SJSA1 (cell line): ENCODE data around the gene DTNA. TPM values are rescaled to one million over a fixed set of nuclear protein-coding genes. Genes with fewer than 3 reads are reported as not detected.

Source experiments
- DNase-seq, 2 experiments: peaks; one replicate each; pipeline ENCODE4 v3.0.0-alpha.2; 2015 to 2020; ENCODE audit warnings: low spot score in 2 of 2, low read depth in 1 of 2
- H3K27ac ChIP-seq: fragments of 250-450 bp; sonication (Bioruptor Pico); 2 replicates; pipeline ENCODE4 v1.5.1; 2020; ENCODE audit warnings: mild to moderate bottlenecking, moderate library complexity
- H3K27me3 ChIP-seq: fragments of 250-450 bp; sonication (Bioruptor Pico); replicated peaks from 2 replicates; pipeline ENCODE4 v1.5.1; 2020; ENCODE audit warnings: mild to moderate bottlenecking, moderate library complexity
- H3K36me3 ChIP-seq: fragments of 250-450 bp; sonication (Bioruptor Pico); 2 replicates; pipeline ENCODE4 v1.5.1; 2020; ENCODE audit warnings: mild to moderate bottlenecking
- H3K4me1 ChIP-seq: fragments of 250-450 bp; sonication (Bioruptor Pico); replicated peaks from 2 replicates; pipeline ENCODE4 v1.6.1; 2021; ENCODE audit warnings: mild to moderate bottlenecking
- H3K4me3 ChIP-seq: fragments of 250-450 bp; sonication (Bioruptor Pico); 2 replicates; pipeline ENCODE4 v1.5.1; 2020; ENCODE audit warnings: mild to moderate bottlenecking
- H3K9me3 ChIP-seq: fragments of 250-450 bp; sonication (Bioruptor Pico); replicated peaks from 2 replicates; pipeline ENCODE4 v1.5.1; 2020; ENCODE audit warnings: mild to moderate bottlenecking
- total RNA-seq: library from RNA; depleted of rRNA; stranded (reverse); fragments of >200 nt; shearing (Covaris generic); gene quantifications from 2 replicates; pipeline ENCODE4 v1.2.3, GENCODE V29; 2014

Gene DTNA
- total RNA-seq, 1 experiment from 2014 or later, result 5.8 TPM

GRCh38 chr18:34926683-34927082 lies 216.6 kb downstream of the DTNA start:
- Histone ChIP-seq H3K27ac (no peak overlapping the region), H3K9me3 (no peaks in the 10 kb centered on the region), H3K4me1 (peaks cover 16% of the 10 kb centered on the region), H3K27me3 (no peaks in the 10 kb centered on the region), H3K4me3 (no peak overlapping the region), H3K36me3 (no peaks in the 10 kb centered on the region)
- no peak for DNase-seq

GRCh38 chr18:34928088-34928753 lies 218.1 kb downstream of the DTNA start:
- H3K4me3 ChIP-seq, result no peak overlapping the region
- H3K27ac ChIP-seq, result no peak overlapping the region
- peaks cover 16% of the 10 kb centered on the region for H3K4me1 ChIP-seq
- no peaks in the 10 kb centered on the region for H3K27me3 ChIP-seq
- no peaks in the 10 kb centered on the region for H3K9me3 ChIP-seq
- H3K36me3 ChIP-seq, result no peaks in the 10 kb centered on the region
- DNase-seq, result no peak

- Histone ChIP-seq H3K27ac (peak overlapping the region; percentile 42), H3K36me3 (no peaks in the 10 kb centered on the region), H3K9me3 (no peaks in the 10 kb centered on the region), H3K27me3 (no peaks in the 10 kb centered on the region), H3K4me3 (no peak overlapping the region), H3K4me1 (peaks cover 16% of the 10 kb centered on the region)
- no peak for DNase-seq
Observed at GRCh38 chr18:34928754-34929335, 218.7 kb downstream of the DTNA start.

GRCh38 chr18:34929336-34929780 lies 219.3 kb downstream of the DTNA start:
- Histone ChIP-seq H3K27ac (peak overlapping the region; percentile 42), H3K4me1 (peaks cover 16% of the 10 kb centered on the region), H3K4me3 (no peak overlapping the region), H3K36me3 (no peaks in the 10 kb centered on the region), H3K9me3 (no peaks in the 10 kb centered on the region), H3K27me3 (no peaks in the 10 kb centered on the region)
- DNase-seq, result peak in 1 of 2 experiments; percentile 87

- H3K4me3 ChIP-seq, result no peak overlapping the region
- no peak overlapping the region for H3K27ac ChIP-seq
- no peaks in the 10 kb centered on the region for H3K9me3 ChIP-seq
- no peaks in the 10 kb centered on the region for H3K27me3 ChIP-seq
- H3K4me1 ChIP-seq, result peaks cover 16% of the 10 kb centered on the region
- DNase-seq, result no peak
- no peaks in the 10 kb centered on the region for H3K36me3 ChIP-seq
Observed at GRCh38 chr18:34932363-34932762, 222.3 kb downstream of the DTNA start.

- DNase-seq, result no peak
- Histone ChIP-seq H3K27me3 (no peaks in the 10 kb centered on the region), H3K36me3 (no peaks in the 10 kb centered on the region), H3K4me3 (no peak overlapping the region), H3K27ac (no peak overlapping the region), H3K9me3 (no peaks in the 10 kb centered on the region), H3K4me1 (peaks cover 16% of the 10 kb centered on the region)
Observed at GRCh38 chr18:34932792-34933466, 222.8 kb downstream of the DTNA start.

- no peaks in the 10 kb centered on the region for H3K9me3 ChIP-seq
Observed at GRCh38 chr18:34933909-34934661, 224.0 kb downstream of the DTNA start.

GRCh38 chr18:34936772-34937171 lies 226.7 kb downstream of the DTNA start:
- Histone ChIP-seq H3K36me3 (no peaks in the 10 kb centered on the region), H3K9me3 (no peaks in the 10 kb centered on the region), H3K4me3 (no peak overlapping the region), H3K27me3 (no peaks in the 10 kb centered on the region), H3K27ac (no peak overlapping the region), H3K4me1 (no peaks in the 10 kb centered on the region)
- no peak for DNase-seq

More at GRCh38 chr18:34933909-34934661, 224.0 kb downstream of the DTNA start:
- H3K4me1 ChIP-seq, result peaks cover 7% of the 10 kb centered on the region
- H3K4me3 ChIP-seq, result no peak overlapping the region
- no peak overlapping the region for H3K27ac ChIP-seq
- H3K36me3 ChIP-seq, result no peaks in the 10 kb centered on the region
- DNase-seq, result no peak
- no peaks in the 10 kb centered on the region for H3K27me3 ChIP-seq

GRCh38 chr18:34938090-34938489 lies 228.0 kb downstream of the DTNA start:
- Histone ChIP-seq H3K9me3 (no peaks in the 10 kb centered on the region), H3K27ac (no peak overlapping the region), H3K27me3 (no peaks in the 10 kb centered on the region), H3K36me3 (no peaks in the 10 kb centered on the region), H3K4me1 (no peaks in the 10 kb centered on the region), H3K4me3 (no peak overlapping the region)
- no peak for DNase-seq
